GM12874 (cell line): ENCODE measurements around the gene WFDC1.

Experiments
- TF ChIP-seq, protein P1 (sequence below): IDR thresholded peaks from 2 replicates; pipeline ENCODE4 v1.5.1; 2011; ENCODE audit warnings: low read depth, mild to moderate bottlenecking, control low read depth, low read length, moderate library complexity; ENCODE audit not compliant: insufficient read depth

WFDC1 gene

DNA sequence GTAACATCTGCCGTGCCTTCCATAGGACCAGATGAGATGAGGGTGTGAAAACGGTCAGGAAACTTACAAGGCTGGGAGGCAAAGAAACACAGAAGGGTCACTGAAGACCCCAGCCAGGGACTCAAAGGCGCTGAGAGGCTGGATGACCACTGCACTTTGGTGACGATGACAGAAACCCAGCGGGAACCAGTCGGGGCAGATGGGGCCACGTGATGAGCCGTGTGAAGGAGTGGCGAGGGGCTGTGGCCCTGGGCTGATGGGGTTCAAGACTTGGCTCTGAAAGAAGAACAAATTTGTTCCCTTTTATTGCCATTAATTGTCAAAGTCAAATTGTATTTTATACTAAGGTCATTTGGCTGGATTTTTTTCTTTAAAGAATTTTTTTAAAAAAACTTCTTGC is 45.1 kb downstream of the WFDC1 start:
- TF ChIP-seq, protein P1, sequence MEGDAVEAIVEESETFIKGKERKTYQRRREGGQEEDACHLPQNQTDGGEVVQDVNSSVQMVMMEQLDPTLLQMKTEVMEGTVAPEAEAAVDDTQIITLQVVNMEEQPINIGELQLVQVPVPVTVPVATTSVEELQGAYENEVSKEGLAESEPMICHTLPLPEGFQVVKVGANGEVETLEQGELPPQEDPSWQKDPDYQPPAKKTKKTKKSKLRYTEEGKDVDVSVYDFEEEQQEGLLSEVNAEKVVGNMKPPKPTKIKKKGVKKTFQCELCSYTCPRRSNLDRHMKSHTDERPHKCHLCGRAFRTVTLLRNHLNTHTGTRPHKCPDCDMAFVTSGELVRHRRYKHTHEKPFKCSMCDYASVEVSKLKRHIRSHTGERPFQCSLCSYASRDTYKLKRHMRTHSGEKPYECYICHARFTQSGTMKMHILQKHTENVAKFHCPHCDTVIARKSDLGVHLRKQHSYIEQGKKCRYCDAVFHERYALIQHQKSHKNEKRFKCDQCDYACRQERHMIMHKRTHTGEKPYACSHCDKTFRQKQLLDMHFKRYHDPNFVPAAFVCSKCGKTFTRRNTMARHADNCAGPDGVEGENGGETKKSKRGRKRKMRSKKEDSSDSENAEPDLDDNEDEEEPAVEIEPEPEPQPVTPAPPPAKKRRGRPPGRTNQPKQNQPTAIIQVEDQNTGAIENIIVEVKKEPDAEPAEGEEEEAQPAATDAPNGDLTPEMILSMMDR: no peak

DNA sequence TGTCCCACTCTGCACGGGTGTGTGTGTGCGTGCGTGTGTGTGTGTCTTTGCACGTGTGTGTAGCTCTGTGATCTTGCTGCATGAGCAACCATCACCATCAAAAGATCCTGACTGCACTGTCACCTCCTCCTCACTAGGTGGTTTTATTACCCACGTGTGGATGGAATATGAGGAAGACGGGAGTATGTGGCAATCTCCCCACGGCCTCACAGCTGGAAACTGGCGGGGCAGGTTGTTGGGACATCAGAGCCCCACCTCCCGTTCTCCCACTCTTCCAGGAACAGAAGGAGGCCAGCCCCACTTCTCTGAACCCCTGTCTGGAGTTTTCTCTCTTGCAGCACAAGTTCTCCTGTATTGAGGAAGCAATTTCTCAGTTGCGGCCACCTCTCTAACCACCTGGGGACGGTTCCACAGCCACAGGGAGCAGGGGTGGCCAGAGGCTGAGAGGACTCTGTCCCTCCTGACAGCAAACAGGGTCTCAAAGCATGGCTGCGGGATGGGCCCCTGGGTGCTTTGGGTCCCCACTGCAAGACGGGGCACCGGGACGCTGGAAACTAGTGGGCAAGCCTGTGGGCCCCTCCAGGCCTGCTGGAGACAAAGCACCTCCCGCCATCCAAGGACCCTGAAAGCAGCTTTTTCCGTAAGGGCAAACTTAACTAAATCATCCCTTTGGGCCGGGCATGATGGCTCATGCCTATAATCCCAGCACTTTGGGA is 45.8 kb downstream of the WFDC1 start:
- TF ChIP-seq, protein P1: no peak

DNA sequence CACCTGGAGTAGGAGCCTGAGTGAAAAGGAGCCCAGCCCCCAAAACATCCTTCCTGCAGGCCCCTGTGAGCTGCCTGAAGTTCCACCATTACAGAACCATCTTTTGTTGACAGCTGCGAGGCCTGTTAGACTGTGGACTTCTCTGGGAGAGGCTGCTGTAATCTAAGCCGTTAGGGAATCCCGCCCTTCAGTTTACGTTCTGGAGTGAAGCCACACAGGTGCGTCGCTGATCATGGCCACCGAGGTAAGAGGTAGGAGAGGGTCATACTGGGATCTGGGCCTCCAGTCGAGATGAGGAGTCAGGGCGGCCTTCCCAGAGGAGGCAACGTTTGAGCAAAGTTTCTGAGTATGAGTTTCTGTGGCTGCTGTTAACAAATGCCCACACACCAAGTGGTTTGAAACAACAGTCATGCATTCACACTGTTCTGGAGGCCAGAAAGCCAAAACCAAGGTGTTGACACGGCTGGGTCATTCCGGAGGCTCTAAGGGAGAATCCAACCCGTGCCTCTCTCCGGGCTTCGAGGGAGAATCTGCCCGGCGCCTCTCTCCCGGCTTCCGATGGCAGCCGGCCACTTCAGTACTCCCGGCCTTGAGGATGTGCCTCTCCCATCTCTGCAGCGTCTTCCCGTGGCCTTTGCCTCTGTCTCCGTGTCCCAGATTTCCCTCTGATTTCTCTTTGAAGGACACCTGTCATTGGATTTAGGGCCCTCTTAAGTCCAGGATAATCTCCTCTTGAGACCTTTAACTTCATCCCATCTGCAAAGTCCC is 47.0 kb downstream of the WFDC1 start:
- TF ChIP-seq, protein P1: no peak

DNA sequence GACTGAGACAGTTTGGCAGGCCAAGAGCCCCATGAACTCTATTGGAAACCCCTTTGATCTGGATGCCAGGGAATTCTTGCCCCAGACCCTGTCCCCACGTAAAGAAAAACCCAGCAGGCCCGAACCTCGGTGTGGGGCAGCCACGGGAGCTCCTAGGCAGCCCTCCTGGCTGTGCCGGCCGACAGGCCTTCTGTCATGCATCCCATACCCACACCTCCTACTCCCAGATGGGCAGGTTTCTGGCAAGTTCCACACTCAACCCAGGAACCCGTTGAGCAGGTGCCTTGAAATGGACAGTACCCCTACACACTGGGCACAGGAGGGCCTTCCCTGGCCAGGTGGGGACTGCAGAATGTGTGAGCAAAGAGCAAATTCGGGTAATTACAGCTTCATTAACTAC is 50.1 kb downstream of the WFDC1 start:
- TF ChIP-seq, protein P1: no peak

DNA sequence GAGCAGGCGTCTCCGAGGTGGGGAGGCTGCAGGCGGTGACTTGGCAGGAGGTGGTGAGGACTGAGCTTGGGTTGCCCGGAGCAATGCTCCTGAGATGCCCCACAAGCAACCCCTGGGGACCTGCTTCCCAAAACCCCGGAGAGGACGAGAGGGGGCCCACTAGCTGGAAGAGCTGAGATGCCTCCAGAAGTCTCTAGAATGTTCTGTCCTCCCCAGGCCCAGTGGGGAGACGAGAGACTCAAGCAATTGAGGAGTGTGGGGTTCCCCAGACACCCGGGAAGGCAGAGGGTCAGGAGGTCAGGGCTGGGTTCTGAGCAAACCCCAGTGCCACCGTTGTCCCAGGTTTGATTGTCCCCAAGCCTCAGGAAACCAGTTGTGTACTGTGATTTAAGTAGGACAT is 52.5 kb downstream of the WFDC1 start:
- TF ChIP-seq, protein P1: no peak

DNA sequence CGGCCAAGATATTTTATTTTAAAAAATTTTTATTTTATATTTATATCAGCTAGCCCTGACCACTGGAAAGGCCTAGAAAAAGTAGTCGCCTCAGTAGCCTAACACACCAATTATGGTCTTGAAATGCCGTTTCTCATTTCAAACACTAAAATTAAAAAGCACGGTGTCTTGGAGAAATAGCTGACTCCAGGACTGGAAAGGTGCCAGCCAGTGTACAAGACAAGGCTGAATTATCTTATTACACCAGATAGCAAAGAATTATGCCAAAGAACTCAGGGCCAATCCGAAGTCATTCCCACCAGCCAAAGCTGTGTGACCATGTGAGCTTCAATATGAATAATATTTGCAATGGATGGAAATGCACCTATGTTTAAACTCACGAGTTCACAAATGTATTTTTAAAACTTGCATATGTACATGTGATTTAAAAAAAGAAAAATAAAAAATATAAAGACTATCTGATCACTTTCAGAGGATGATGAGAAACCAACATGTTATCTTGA is 53.8 kb downstream of the WFDC1 start:
- TF ChIP-seq, protein P1: no peak

DNA sequence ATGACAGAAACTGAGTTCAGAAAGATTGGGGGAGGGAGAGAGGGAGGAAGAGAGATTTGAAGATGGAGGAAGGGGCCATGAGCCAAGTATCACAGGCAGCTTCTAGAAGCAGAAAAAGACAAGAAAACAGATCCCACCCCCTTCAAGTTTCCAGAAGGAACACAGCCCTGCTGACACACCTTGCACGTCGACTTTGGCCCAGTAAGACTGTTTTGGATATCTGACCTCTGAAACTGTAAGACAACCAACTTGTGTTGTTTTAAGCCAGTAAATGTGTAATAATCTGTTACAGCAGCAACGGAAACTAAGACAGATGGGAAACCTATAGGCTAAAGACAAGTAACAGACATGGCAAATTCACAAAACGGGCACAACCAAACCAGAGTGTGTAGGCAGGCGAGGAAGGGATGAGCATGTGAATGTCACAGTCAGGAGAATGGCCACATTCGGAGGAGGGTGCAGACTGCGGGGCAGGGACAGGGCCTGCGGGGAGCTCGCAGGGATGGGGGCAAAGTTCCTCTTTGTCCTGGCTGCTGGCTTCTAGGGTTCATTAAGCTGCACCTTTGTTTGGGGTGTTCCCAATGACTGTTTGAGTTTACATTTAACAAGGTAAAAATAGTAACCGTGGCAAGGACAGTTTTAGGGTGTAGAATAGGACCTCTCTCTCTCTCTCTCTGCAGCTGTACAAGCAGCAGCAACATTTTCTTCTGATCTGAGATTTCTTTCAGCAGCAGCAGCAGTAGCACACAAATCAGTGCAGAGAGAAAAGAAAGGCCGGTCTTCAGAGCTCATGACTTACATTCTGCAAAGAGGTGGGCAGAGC is 55.4 kb downstream of the WFDC1 start:
- TF ChIP-seq, protein P1: no peak
